Stimulated activated CD4-positive, alpha-beta T cell treated with anti-CD3 and anti-CD28 coated beads, Interleukin-2, amount 100 ng/mL, for 48 hours (primary cell): ENCODE measurements around the gene CDH24.
"Not testable (repeated sequence)": the region's sequence is repeated elsewhere in the genome, so short reads cannot be mapped to it uniquely, and the experiment has no call there.

Experiments
- DNase-seq, 2 donors: peaks; one replicate each; pipeline ENCODE4 v3.0.0-alpha.2; 2020

CDH24 gene

DNA sequence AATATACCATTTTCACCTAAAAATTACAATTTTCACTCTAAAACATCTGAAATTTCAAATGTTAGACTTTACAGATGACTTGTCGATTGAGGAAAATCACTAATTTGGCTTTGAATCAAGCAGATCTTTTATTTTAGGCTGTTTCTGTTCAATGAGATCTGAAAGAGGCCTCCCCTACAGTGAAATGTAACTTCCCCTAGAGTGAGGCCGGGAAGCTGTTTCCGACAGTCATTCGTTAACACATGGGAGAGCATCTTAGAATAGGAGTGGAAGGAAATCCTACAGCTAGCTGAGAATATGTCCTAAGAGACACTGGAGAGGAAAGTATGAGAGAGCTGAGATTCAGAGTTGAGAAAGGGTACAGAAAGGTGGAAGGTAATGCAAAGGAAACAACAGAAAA lies 41.7 kb downstream of the CDH24 start:
- DNase-seq, result no peak

DNA sequence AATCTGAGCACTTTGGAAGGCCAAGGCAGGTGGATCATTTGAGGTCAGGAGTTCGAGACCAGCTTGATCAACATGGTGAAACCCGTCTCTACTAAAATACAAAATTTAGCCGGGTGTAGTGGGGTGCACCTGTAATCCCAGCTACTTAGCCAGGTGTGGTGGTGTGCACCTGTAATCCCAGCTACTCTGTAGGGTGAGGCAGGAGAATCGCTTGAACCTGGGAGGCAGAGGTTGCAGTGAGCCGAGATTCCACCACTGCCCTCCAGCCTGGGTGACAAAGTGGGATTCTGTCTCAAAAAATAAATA lies 43.6 kb downstream of the CDH24 start:
- not testable (repeated sequence) for DNase-seq

DNA sequence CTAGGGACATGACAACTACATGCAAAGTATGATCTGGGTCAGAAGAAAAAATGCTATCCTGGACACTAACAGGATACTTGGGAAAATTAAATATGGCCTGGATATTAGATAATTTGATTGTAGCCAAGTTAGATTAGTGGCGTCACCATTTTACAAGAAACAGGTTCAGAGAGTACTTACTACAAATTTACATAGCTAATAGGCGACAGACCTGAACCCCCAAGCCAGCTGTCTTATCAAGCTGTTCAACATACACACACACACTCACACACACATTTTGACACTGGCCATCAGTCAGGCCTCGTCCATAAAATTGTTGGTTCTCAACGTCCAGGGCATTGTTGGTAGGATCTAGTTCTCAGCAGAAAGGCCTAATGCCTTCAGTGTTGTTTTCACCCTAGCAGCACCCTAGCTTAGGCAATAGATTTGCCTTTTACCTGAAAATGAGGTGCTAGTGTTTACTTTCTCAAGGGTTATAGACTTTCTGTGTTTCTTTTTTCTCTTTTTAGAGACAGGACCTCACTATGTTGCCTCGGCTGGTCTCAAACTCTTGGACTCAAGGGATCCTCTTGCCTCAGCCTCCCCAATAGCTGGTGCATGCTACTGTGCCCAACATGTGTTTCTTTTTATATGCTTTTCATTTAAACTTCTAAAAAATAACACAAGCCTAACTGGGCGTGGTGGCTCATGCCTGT lies 44.1 kb downstream of the CDH24 start:
- no peak for DNase-seq

DNA sequence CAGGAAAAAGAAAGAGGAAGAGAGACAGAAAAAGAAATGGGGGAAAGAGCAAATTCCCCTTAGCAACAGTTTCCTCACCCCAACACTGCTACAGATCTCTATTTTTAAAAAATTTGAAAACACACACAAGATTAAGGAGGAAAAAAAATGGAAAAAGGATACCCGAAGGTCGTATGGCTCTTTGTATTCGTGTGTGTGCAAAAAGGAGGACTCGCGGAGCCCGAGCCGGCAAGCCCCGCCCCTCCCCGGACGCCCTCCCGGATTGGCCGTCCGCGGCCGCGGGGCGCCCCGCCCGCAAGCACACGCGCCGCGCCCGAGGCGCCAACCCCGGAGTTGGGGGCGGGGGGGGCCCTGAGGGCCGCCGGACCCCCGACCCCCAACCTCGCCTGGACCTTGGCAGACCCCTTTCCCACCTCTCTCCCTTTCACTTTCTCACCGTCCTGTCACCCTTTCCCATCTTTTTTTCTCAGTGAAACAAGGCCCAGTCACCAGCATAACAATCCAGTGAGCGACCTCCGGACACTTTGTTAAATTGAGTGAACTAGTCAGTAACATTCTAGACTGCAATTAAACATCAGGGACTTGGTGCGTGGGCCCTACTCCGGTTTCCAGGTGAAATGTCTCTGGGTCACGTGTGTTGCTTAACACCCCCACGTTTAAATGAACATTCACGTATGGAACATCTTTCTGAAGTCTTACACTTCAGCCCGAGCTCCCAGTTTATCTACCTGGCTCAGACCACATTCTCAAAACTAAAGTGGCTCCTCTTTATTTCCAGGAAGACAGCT lies 47.2 kb downstream of the CDH24 start, which contains the start of gene C14orf93:
Gene C14orf93, minus strand, starts transcription at position 205 of the 788 bp plus-strand sequence. CDS start 11,120 bp downstream, outside the sequence.
- peak; percentile 75 to 78 for DNase-seq

DNA sequence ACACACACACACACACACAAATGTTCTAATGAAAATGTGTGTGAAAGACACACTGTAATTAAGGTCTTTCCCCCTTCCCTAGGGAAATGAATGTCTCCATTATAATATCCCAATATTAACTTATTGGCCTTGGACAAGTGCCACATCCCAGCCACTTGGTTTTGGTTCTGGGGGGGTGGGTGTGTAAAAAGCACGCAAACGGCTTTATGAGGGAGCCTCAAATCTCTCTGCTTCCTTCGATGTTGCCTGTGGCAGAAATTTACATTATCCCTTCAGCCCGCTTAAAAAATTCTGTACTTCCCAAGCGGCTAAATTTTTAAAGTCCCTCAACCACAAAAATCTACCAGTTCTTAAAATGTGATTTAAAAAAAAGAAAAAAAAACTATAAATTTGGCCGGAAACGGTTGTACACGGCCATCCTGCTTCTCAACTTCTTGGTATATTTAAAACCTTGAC lies 47.8 kb downstream of the CDH24 start:
- no peak for DNase-seq

DNA sequence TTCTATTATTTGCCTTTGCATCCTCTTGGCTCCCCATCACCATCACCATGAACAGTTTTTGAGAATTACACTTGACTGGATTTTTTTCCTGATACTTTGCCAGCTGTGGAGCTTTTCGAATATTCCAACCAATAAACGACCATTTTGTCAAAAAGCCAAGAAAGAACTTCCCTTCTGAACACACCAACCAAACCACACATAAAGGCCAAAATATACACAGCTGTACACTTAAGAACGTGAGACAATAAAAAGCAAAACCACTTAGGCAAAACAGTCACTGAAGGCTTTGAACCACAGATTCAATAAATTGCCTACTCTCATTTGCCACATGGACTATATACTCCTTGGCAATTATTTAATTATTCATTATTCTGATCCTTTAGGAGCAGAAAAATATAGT lies 48.5 kb downstream of the CDH24 start:
- DNase-seq, result no peak

DNA sequence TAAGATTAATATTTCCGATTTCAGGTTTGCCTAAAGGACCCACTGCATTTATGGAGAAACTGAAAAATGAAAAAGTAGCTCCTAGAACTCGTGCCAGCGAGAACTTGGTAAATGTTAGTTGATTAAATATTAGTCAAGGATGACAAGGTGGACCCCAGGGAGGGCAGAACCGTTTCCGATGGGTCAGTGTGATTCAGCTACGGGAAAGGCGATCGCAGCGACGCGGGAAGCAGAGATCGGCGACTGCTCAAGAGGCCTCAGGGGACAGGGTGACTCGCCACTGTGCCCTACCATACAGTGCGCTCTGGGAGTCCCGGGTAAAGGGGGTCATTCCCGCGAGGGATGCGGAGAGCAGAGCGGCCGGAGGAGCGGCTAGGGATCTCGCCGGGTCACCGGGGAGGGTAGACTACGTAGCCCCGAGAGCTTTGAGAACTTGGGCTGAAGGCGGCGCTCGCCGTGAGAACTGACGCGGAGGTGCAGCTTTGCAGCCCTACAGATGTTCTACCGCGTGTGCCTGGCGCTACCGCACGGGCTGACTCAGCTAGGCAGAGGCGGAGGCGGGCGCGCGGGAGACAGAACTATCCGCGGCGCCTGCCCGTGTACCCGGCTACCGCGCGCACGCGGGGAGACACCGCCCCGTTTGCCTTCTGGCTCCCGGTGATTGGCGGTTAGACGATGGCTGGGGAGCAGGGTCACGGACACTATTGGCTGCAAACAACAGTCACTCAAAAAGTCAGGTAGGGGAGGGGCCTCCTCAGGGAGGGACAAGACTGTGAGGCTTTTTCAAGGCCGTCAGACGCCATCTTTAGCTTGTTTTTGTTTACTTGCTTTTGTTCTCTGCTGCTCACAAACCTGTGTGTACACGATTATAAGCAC lies 50.5 kb downstream of the CDH24 start:
- peak; percentile 93 to 95 for DNase-seq

DNA sequence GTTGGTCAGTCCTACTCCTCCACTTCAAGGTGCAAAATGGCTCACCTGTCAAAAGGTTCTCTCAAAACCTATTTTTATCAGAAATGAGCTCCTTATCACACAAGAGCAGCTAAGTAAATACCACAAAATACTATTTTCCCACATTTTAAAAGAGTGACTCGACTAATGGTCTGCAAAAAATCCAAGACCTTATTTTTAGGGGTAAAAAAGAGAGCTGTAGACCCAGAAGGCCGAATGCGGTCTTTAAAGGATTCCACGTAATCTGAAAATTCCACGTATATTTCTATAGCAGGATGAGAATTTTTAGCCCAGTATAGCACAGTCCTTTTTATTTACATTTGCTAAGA lies 51.2 kb downstream of the CDH24 start:
- DNase-seq, result no peak

DNA sequence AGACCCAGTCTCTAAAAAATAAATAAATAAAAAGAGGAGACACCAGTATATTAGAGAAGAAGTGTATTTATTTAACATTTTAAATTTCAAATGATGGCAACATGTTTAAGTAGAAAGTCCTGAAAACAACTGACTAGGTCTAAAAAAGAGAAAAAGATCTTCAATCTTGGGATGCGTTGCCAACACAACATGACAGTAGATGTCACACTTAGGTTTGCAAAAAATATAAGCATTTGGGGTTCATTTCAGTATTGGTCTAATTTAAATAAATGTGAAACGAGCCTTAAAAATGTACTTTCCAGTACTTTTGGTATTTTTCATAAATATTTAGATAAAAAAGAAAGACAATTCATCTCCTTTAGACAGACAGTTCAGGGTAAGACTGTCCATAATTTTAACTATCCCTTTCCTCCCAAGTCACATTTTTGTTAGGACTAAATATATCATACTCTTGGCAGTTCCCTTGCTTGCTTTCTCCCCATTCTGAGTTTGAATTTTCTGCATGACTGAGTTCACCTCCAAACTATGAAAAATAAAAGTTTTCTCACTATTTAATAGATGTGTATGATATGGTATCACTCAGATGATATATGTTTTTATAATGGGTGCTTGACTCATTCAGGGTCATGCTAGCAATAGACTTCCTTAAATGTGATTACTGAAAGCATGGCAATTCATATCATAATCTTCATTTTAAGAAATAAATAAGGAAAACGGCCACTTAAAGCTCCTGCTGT lies 51.7 kb downstream of the CDH24 start:
- DNase-seq, result no peak

DNA sequence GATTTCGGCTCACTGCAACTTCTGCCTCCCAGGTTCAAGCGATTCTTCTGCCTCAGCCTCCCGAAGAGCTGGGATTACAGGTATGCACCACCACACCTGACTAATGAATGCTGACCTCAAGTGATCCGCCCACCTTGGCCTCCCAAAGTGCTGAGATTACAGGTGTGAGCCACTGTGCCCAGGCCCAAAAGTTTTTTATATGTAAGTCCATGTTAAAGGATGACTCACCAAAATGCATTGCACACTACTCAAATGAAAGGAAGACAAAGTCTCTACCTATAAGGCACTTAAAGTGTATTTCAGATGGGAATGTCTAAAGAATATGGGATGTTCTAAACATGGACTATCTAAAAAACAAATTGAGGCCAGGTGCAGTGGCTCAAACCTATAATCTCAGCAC lies 53.0 kb downstream of the CDH24 start:
- DNase-seq, result not testable (repeated sequence)

DNA sequence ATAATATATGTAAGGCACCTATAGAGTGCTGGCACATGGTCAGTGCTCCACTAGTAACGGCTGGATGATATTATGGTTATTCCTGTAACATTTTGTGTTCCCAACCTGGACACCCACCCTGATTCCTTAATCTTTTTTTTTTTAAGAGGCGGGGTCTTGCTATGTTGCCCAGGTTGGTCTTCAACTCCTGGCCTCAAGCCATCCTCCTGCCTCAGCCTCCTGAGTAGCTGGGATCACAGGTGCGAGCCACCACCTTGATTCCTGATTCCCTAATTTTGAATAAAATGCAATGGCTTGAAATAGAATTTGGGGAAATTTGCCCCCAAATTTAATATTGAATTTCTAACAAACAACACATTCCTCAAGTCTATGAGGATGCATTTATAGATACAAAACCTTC lies 54.7 kb downstream of the CDH24 start:
- no peak for DNase-seq

DNA sequence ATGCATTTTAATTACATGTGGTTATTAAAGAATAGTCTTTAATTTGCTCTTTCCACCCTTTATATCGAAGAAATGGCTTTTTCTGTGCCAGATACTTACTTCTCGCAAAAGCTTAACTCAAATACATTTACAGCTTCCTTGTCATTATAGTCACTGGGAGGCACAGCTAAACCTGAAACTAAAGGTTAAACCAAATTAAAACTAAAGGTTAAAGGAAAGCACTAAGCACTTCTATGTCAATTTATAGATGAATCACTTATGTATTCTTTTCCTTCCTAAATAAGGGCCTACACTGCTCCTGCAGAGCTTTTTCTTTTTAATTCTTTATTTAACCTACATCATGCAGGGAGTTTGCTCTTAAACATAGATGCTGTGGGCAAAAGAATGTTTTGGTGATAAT lies 56.5 kb downstream of the CDH24 start:
- DNase-seq, result no peak

DNA sequence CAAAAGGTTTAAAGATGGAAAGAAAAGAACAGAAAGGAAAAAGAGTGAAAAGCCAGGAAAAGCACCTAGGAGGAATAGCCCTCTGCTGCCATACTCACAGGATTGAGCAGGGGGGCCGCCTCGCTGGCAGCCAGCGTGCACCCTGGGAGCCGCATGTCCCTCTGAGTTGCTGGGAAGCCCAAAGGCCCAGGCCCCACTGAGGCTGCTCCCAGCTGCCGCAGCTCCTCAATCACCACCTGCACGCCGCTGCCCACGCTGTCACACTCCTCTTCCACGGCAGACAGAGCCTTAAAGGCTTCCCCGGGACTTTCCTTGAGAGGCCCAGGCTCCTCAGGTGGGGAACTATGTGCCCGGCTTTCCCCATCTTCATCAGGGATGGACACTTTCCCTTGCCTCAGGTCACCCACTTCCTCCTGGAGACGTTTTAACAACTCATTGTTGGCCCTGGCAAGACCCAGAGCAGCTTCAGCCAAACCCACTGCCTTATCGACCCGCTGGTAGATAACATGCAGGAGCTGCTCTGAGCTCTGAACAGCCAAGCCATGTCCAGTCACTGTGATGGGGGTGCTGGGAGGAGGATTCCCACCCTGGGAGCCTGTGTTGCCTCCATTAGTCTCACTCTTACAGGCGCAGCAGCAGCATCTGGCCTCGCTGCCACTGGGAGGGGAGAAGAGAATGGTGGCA lies 58.8 kb downstream of the CDH24 start:
- no peak for DNase-seq

DNA sequence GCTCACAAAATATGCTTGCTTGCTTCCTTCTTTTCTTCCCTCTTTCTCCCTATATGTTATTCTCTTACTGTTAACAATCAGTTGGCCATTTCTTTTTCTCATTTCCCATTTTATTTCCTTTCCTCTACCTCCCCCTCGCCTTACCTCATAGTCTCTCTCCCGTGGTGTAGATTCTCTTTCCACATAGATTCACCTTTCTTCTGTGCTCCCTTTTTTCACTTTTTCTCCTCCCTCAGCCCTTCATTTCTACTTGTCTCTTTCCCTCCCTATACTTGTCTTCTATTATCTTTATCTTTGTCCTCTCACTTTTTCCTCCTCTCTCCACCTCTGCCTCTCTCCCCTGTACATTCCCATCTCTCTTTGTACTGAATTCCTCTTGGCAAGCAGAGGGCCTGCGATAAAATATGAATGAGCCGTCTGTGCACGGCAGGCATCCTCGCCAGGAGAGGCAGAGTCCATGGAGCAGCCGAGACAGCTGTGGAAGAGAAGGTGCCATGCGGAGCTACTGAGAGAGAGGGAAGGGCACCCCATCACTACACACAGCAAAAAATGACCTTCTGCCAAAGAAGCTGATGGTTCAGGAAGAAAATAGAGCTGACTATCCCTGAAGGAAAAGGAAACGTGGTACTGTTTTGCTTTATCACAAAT lies 59.5 kb downstream of the CDH24 start:
- DNase-seq, result no peak
